Panc1 (cell line): ENCODE data around the gene CST1. TPM values are rescaled to one million over a fixed set of nuclear protein-coding genes. Genes with fewer than 3 reads are reported as not detected.

Experiments
- ATAC-seq: fragments of 200-7000 bp; cut with Tn5 transposase; 2 replicates; pipeline ENCODE4 v1.9.1; 2020; ENCODE audit warnings: mild to moderate bottlenecking, moderate library complexity
- BruUV-seq: library from RNA; stranded (reverse); fragments of 400-500 nt; replicated peaks from 2 replicates; lab custom pipeline; 2021; lab: Mats Ljungman, UMichigan
- CTCF ChIA-PET: fragments of 300-600 bp; sonication (Branson Sonifier 250); formaldehyde crosslinking; loops from one replicate; lab custom pipeline; 2022; ENCODE audit warnings: antibody characterized with exemption; lab: Charles Lee
- POLR2A ChIA-PET: fragments of 300-600 bp; sonication (Branson Sonifier 250); formaldehyde crosslinking; loops from one replicate; lab custom pipeline; 2022; ENCODE audit warnings: antibody characterized with exemption; lab: Charles Lee
- DNase-seq: peaks from one replicate; pipeline ENCODE4 v3.0.0-alpha.2; 2010; ENCODE audit warnings: low read depth, low spot score
- H3K27ac ChIP-seq: 2 replicates; pipeline ENCODE4 v1.5.1; 2011; ENCODE audit warnings: mild to moderate bottlenecking, low read length, inconsistent platforms
- H3K27me3 ChIP-seq: fragments of 200-500 bp; sonication (Bioruptor generic); 2 replicates; pipeline ENCODE4 v1.6.0; 2014; ENCODE audit warnings: low read length, inconsistent platforms; ENCODE audit not compliant: control insufficient read depth, insufficient read depth
- H3K36me3 ChIP-seq: fragments of 200-500 bp; sonication (Bioruptor generic); 2 replicates; pipeline ENCODE4 v1.5.1; 2014; ENCODE audit warnings: inconsistent platforms, mild to moderate bottlenecking, low read length, moderate library complexity; ENCODE audit not compliant: control insufficient read depth, insufficient read depth
- H3K4me1 ChIP-seq: 2 replicates; pipeline ENCODE4 v1.5.1; 2011; ENCODE audit warnings: inconsistent platforms, mild to moderate bottlenecking, low read length, moderate library complexity; ENCODE audit not compliant: control insufficient read depth, insufficient read depth
- H3K4me3 ChIP-seq, 2 experiments: 2 replicates each; pipeline ENCODE4 v1.5.1; 2011 to 2012; ENCODE audit warnings: low read depth in 2 of 2, low read length in 2 of 2, mild to moderate bottlenecking in 2 of 2, inconsistent platforms in 1 of 2, moderate library complexity in 1 of 2
- H3K9me3 ChIP-seq: fragments of 200-500 bp; sonication (Bioruptor generic); 2 replicates; pipeline ENCODE4 v1.5.1; 2014; ENCODE audit warnings: low read depth, mild to moderate bottlenecking, inconsistent platforms, low read length, moderate library complexity; ENCODE audit not compliant: control insufficient read depth, insufficient read depth
- CTCF ChIP-seq: fragments of 450-650 bp; IDR thresholded peaks from 2 replicates; pipeline ENCODE4 v1.5.1; 2017; ENCODE audit warnings: mild to moderate bottlenecking
- POLR2AphosphoS5 ChIP-seq: IDR thresholded peaks from 2 replicates; pipeline ENCODE4 v1.6.1; 2012; ENCODE audit warnings: mild to moderate bottlenecking, low read depth, low read length, moderate library complexity
- REST ChIP-seq, 2 experiments: IDR thresholded peaks; 2 replicates each; pipeline ENCODE4 v1.6.1; 2011 to 2012; ENCODE audit warnings: low read depth in 2 of 2, control low read depth in 1 of 2, low read length in 1 of 2, mild to moderate bottlenecking in 1 of 2, moderate library complexity in 1 of 2; ENCODE audit not compliant: insufficient read depth in 1 of 2
- SIN3A ChIP-seq: IDR thresholded peaks from 2 replicates; pipeline ENCODE4 v1.6.1; 2012; ENCODE audit warnings: low read depth, mild to moderate bottlenecking, low read length, moderate library complexity, borderline replicate concordance; ENCODE audit not compliant: insufficient read depth
- TCF7L2 ChIP-seq: IDR thresholded peaks from 2 replicates; pipeline ENCODE4 v1.6.1; 2011; ENCODE audit warnings: mild to moderate bottlenecking, low read depth, low read length, inconsistent platforms
- in situ Hi-C: cut with HindIII; loops from 2 replicates; pipeline ENCODE4 v1.10.0; 2016; ENCODE audit warnings: low sequenced_read_pairs, low pct_unique_long_range_greater_than_20kb
- intact Hi-C: fragments of 100-400 bp; cut with micrococcal nuclease; formaldehyde crosslinking; loops from one replicate; pipeline ENCODE4 v1.10.0; 2022; ENCODE audit not compliant: unreplicated experiment
- total RNA-seq: library from RNA; stranded (reverse); gene quantifications from one replicate; pipeline ENCODE4 v1.2.1, GENCODE V29; 2021; ENCODE audit not compliant: unreplicated experiment

CST1 gene
- total RNA-seq, 1 experiment from 2014 or later, result not detected

GRCh38 chr20:23746321-23746720 is 4.4 kb downstream of the CST1 start:
- Histone ChIP-seq H3K4me1 (no peaks in the 10 kb centered on the region), H3K27me3 (no peaks in the 10 kb centered on the region), H3K27ac (no peak overlapping the region), H3K36me3 (no peaks in the 10 kb centered on the region), H3K4me3 (no peak overlapping the region), H3K9me3 (no peaks in the 10 kb centered on the region)
- DNase-seq, result no peak
- no TSS peak for BruUV-seq
- ATAC-seq, result no peak
- POLR2A ChIA-PET, result no interaction called here
- intact Hi-C loops (no loop called here), in situ Hi-C loops (no loop called here)
- TF ChIP-seq POLR2AphosphoS5 (no peak), CTCF (no peak), TCF7L2 (no peak), REST (IDR thresholded peaks at IDR 0.05; ENCODE audit: insufficient read depth in 1 of 2, low read depth in 2 of 2, low read length in 1 of 2) (no peak), SIN3A (no peak)
- CTCF ChIA-PET, result no interaction called here

GRCh38 chr20:23745247-23745646 is 5.5 kb downstream of the CST1 start:
- in situ Hi-C loops (no loop called here), intact Hi-C loops (no loop called here)
- Histone ChIP-seq H3K4me1 (no peaks in the 10 kb centered on the region), H3K27ac (no peak overlapping the region), H3K36me3 (no peaks in the 10 kb centered on the region), H3K9me3 (no peaks in the 10 kb centered on the region), H3K4me3 (no peak overlapping the region), H3K27me3 (no peaks in the 10 kb centered on the region)
- ChIA-PET CTCF (no interaction called here), POLR2A (no interaction called here)
- TF ChIP-seq REST (IDR thresholded peaks at IDR 0.05; ENCODE audit: insufficient read depth in 1 of 2, low read depth in 2 of 2, low read length in 1 of 2), result no peak
- no peak for ATAC-seq
- no TSS peak for BruUV-seq
- DNase-seq, result no peak
